HG03064 (cell line): ENCODE measurements around the gene NUCB1.
"Not testable (repeated sequence)": the region's sequence is repeated elsewhere in the genome, so short reads cannot be mapped to it uniquely, and the experiment has no call there.

ENCODE experiments used
- ATAC-seq: cut with Tn5 transposase; IDR thresholded peaks from one replicate; pipeline ENCODE4 v1.9.1; 2021; ENCODE audit warnings: low read depth; ENCODE audit not compliant: unreplicated experiment

Gene NUCB1

GRCh38 chr19:48900477-48901406, 630 bp downstream of the NUCB1 start:
- ATAC-seq, result peak; percentile 9

GRCh38 chr19:48902291-48902690, 2.2 kb downstream of the NUCB1 start:
- not testable (repeated sequence) for ATAC-seq

- ATAC-seq, result not testable (repeated sequence)
Measured at GRCh38 chr19:48903788-48904187, 3.7 kb downstream of the NUCB1 start.

- ATAC-seq, result no peak
Measured at GRCh38 chr19:48905664-48906063, 5.6 kb downstream of the NUCB1 start.

- ATAC-seq, result no peak
Measured at GRCh38 chr19:48906324-48906723, 6.2 kb downstream of the NUCB1 start.

GRCh38 chr19:48907671-48908070, 7.6 kb downstream of the NUCB1 start:
- no peak for ATAC-seq

GRCh38 chr19:48909424-48910077, 9.4 kb downstream of the NUCB1 start:
- ATAC-seq, result not testable (repeated sequence)

- ATAC-seq, result no peak
Measured at GRCh38 chr19:48910803-48911202, 10.7 kb downstream of the NUCB1 start.

- no peak for ATAC-seq
Measured at GRCh38 chr19:48913114-48913889, 13.2 kb downstream of the NUCB1 start.

- no peak for ATAC-seq
Measured at GRCh38 chr19:48914181-48914580, 14.1 kb downstream of the NUCB1 start.

GRCh38 chr19:48915757-48916156, 15.6 kb downstream of the NUCB1 start:
- no peak for ATAC-seq

- no peak for ATAC-seq
Measured at GRCh38 chr19:48918071-48918470, 18.0 kb downstream of the NUCB1 start.

GRCh38 chr19:48918801-48919247, 18.7 kb downstream of the NUCB1 start:
- no peak for ATAC-seq

- not testable (repeated sequence) for ATAC-seq
Measured at GRCh38 chr19:48919271-48919670, 19.2 kb downstream of the NUCB1 start.

GRCh38 chr19:48920949-48921348, 20.8 kb downstream of the NUCB1 start:
- ATAC-seq, result no peak

GRCh38 chr19:48921721-48922500, 21.8 kb downstream of the NUCB1 start:
- ATAC-seq, result no peak

- no peak for ATAC-seq
Measured at GRCh38 chr19:48922548-48923490, 22.7 kb downstream of the NUCB1 start.

GRCh38 chr19:48925240-48925843, 25.2 kb downstream of the NUCB1 start:
- ATAC-seq, result no peak

GRCh38 chr19:48925890-48926289, 25.8 kb downstream of the NUCB1 start:
- ATAC-seq, result not testable (repeated sequence)
